VCaP (cell line): ENCODE measurements around the gene STPG1.
"Not testable (repeated sequence)": the region's sequence is repeated elsewhere in the genome, so short reads cannot be mapped to it uniquely, and the experiment has no call there.

Source experiments
- H3K27ac ChIP-seq: fragments of 450-650 bp; 2 replicates; pipeline ENCODE4 v1.5.1; 2017
- CTCF ChIP-seq: fragments of 450-650 bp; conservative IDR thresholded peaks from 2 replicates; pipeline ENCODE4 v1.5.1; 2017; ENCODE audit warnings: mild to moderate bottlenecking, moderate library complexity

Gene STPG1

GRCh38 chr1:24413350-24414163 lies at the start of gene STPG1:
TSS of gene STPG1 (minus strand) at chr1:24413782. CDS start at chr1:24401388, 12,394 bp downstream.
- no peak for TF ChIP-seq CTCF
- H3K27ac ChIP-seq = peak within 1 kb of the TSS; percentile 84

- H3K27ac ChIP-seq = not testable (repeated sequence)
Observed at GRCh38 chr1:24462128-24462527, 48.5 kb upstream of the STPG1 start.

- TF ChIP-seq CTCF = no peak
- no peak overlapping the region for H3K27ac ChIP-seq
Observed at GRCh38 chr1:24459551-24460266, 46.1 kb upstream of the STPG1 start.

GRCh38 chr1:24457866-24458265 lies 44.3 kb upstream of the STPG1 start:
- no peak overlapping the region for H3K27ac ChIP-seq
- TF ChIP-seq CTCF = no peak

- no peak for TF ChIP-seq CTCF
- no peak overlapping the region for H3K27ac ChIP-seq
Observed at GRCh38 chr1:24455272-24455671, 41.7 kb upstream of the STPG1 start.

- TF ChIP-seq CTCF = no peak
- H3K27ac ChIP-seq = no peak overlapping the region
Observed at GRCh38 chr1:24454673-24455072, 41.1 kb upstream of the STPG1 start.

- TF ChIP-seq CTCF = no peak
- no peak overlapping the region for H3K27ac ChIP-seq
Observed at GRCh38 chr1:24452922-24453485, 39.4 kb upstream of the STPG1 start.

- H3K27ac ChIP-seq = no peak overlapping the region
- TF ChIP-seq CTCF = no peak
Observed at GRCh38 chr1:24451746-24452145, 38.2 kb upstream of the STPG1 start.
